SW480 (cell line): ENCODE data around the gene WDR90.
"Not testable (repeated sequence)": the region's sequence is repeated elsewhere in the genome, so short reads cannot be mapped to it uniquely, and the experiment has no call there.

Experiments
- DNase-seq: peaks from one replicate; pipeline ENCODE4 v3.0.0-alpha.2; 2016; ENCODE audit warnings: low spot score

The WDR90 gene

DNA sequence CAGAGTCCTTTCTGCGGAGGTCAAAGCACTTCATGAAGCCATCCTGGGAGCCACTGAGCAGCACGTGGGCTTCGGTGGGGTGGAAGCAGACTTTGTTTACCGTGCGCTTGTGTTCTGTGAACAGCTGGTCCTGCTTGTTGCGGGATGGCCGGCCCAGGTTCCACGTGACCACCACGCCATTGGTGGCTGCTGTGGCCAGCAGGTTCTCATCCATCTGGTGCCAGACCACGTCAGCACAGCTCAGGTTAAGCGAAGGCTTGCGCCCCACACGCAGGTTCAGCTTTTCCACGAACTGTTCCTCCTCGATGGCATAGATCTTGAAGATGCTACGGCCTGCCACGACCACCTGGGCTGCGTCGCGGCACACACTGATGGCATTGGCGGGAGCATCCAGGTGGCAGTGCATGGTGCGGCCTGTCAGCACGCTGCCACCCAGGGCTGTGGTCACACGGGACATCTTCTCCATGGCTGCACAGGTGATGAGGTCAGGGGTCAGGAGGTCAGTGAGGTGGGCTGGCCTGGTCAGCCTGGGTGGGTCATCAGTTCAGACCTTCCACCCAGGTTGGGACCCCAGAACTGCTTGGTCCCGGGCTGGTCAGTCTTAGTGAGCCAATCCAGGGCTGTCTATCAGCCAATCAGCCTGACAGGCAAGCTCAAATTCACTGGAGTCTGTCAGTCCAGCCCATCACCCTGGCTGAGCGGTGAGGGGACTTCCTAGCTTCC is 40.2 kb downstream of the WDR90 start:
- DNase-seq: no peak

GRCh38 chr16:691242-691641 is 42.1 kb downstream of the WDR90 start:
- not testable (repeated sequence) for DNase-seq

DNA sequence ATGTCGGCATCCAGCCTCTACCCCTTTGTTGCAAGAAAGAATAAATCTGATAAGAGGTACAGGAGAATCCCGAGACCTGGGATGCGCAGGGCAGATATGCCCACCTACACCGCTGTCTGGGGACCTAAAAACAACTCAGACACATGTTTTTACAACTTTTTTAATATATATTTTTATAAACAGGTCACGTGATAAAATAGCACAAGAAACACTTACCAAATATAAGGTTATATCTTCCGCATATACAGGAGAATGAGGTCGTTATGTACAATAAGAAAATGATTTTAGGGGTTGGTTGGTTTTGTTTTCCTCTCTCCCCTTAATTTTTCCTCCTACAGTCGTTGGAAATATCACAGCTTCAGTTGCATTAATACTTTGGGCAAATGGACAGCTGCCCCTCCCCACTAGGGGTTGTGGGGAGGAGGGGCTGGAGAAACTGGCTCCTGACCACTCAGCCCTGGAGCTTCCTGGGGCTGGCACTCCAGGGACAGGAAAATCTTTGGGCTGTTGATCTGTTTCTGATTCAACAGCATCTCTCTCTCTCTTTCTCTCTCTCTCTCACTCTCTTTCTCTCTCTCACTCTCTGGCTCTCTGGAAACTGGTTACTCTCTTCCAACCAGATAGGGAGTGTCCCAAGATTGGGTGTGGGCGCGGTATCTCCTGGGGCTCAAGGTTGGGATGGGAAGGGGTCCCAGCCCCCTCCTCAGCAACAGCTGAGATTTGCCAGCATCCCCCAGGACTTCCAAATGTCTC is 43.4 kb downstream of the WDR90 start:
- no peak for DNase-seq

GRCh38 chr16:693364-693763 is 44.2 kb downstream of the WDR90 start:
- DNase-seq: no peak

GRCh38 chr16:693766-694165 is 44.6 kb downstream of the WDR90 start:
- DNase-seq: no peak

DNA sequence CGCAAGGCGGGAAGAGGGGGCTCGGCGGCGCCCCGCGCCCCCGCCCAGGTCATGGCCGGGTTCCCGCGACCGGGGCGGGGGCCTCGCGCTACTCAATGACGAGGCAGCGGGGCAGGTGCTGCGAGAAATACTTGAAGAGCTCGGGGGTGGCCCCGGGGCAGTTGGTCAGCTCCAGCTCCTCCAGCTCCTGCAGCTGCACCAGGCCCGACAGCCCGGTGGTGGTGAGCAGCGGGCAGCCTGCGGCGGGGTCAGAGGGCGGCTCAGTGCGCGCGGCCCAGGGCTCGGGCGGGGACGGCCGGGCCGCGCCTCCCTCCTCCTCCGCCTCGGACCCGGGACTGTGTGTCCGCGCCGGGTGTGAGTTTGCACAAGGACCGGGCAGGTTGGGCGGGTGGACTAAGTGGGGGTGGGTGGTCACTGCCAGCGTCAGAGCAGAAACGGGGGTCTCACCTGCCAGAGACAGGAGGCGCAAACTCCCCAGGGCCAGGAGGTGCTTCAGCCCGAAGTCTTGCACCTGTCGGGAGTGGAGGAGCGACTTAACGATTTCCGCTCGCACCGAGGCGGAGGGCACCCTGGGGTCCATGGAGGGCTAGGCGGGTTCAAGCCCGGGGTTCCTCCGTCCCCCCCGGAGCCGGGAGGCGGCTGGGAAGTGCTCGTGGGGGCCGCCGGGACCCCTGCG is 45.2 kb downstream of the WDR90 start:
- DNase-seq: no peak

DNA sequence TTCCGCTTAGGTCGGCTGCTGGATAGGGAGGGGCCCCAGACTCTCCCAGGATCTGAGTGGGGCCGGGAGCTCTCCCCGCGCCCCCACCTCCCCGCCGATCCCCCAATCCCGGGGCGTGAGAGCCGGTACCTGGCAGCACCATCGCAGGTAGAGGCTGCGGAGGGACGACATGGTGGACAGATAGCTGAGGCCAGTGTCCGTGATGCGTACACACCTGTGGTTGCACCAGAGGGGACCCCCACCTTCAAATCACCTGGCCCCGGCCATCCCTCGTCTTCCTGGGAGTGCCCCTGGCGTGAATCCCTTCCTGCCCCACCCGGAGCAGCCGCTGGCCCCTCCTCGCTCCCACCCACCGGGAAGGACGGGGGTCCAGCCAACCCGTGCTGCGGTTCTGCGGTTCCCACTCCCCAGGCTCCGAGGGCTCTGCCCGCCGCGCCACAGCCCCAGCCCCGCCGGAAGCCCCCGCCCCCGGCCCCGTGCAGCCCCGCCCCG is 45.7 kb downstream of the WDR90 start:
- DNase-seq: no peak

DNA sequence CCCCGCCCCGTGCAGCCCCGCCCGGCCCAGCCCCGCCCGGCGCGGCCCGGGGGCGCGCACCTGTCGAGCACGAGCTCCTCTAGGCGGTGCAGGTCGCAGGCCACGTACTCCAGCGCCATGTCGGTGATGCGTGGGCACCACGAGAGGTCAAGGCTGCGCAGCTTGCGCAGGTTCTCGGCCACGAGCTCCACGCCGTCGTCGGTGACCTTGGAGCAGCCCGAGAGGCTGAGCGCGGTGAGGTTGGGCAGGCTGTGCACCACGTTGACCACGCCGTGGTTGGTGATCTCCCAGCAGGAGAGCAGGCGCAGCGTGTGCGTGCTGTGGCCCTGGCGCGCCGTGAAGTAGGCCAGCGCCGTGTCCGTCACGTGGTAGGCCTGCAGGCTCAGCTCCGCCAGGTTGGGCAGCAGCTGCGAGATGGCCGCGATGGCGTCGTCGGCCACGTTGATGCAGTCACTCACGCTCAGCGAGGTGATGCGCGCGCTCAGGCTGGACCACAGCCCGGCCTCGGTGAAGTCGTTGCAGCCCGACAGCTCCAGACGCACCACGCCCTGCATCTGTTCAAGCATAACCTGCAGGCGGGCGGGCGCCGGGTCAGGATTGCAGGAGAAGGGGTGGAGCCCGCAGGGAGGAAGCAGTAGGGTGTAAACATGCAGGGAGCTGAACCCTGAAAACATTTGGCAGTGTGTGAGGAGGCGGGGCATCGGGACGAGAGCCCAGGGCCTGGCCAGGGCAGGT is 46.4 kb downstream of the WDR90 start:
- peak; percentile 90 for DNase-seq

DNA sequence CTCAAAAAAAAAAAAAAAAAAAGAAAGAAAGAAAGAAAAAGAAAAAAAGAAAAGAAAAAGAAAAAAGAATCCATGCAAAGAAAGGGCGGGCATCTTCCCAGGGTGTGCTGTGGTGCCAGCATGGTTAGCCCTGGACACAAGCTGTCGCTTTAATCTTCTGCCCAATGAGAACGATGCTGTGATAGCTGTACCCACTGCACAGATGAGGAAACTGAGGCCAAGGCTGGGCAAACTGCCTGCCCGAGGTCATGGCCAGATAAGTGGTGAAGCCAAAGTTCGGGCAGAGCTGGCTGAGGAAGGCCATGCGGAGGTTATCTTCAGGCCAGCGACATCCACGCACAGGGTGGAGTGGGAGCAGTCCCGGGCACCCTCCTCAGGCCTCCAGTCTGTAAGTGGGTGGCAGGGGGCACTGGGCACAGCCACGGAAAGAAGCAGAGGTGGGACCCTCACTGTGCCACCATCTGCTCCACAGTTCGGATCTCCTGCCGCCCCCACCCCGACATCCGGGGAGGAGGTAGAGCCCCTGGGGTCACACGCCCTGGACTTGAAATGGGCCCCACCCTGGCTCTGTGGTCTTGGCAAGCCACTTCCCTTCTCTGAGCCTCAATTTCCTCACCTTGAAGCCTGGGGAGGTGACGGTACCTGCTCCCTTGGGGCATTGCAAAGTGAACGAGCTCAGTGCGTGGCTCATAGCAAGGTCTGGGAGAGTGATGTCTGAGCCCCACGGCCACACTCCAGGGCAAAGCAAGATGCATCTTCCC is 49.9 kb downstream of the WDR90 start:
- no peak for DNase-seq

DNA sequence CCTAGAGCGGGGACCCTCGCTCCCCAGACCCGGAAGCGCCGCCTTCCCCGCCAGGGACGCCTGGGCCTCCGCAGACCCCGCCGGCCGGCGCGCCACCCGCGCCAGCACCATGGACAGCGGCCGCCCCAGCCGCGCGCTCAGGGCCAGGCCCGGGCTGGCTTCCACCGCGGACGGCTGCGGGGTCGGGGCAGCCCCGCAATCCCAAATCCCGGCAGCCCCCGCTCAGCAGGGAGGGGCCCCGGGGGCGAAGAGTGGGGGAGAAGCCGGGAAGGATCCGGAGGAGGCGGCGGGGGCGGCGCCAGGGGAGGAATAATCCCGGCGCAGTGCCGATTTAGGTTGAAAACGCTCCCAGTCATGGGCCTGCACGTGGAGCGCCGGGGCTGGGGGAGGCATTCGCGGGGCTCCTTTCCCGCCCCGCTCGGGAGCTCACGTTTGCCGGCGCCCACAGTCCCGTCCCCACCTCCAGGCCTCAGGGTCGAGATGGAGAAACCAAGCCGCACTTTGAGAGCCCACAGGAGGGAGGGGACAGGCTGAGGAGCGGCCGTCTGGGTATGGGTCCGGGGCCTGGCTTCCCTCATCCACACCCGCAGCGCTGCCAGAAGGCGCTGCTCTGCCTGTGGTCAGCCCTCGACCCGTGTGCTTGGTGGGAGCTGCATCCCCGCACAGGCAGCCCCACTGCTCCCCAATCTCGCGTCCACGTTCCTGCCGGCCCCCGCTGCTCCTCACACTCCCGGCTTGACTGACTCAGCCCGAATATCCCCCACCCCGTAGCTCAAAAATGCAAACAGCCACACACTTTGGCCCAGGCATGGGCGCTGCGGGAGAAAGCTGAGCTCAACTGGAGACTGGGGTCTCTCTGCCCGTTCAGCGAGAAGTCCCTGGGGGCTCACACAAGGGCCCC is 51.8 kb downstream of the WDR90 start:
- no peak for DNase-seq

DNA sequence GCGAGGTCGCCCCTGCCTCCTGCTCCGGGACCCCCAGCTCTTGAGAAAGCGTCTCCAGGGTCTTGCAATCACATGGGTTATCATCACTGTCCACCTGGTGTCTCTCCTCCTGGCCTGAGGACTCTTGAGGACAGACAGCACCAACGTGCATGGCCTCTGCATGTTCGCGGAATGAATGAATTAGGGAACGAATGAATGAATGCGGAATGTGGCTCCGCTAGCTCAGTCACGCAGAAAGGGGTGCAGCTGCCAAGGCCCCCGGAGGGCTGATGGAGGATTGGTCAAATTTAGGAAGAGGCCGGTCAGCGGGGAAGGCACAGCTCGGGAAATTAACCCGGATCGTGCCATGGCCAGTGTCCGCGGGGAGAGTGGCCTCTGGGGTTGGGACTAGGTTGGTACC is 53.2 kb downstream of the WDR90 start:
- no peak for DNase-seq

GRCh38 chr16:703406-703805 is 54.2 kb downstream of the WDR90 start:
- DNase-seq: no peak

DNA sequence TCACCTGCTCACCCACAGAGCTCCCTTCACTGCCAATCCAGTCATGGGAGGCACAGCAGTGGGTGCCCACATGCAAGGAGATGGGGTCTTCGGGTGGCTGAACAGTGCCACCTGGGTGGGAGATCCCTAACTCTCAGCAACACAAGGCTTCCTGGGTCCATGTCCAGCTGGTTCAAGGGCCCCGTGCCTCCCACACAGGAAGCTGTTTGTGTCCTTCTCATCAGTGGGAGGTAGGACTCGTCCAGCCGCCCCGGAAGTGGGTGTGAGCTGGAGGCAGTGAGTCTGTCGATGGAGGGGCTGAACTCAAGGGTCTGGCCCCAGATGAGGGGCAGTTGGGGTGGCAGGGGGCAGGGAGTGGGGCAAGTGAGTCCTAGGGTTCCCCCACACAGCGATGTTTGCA is 54.9 kb downstream of the WDR90 start:
- no peak for DNase-seq

GRCh38 chr16:704552-705380 is 55.6 kb downstream of the WDR90 start:
- no peak for DNase-seq

- DNase-seq: no peak
Measured at GRCh38 chr16:705431-706188, 56.4 kb downstream of the WDR90 start, which contains the start of gene FBXL16. Gene FBXL16 (minus strand): TSS chr16:705801. CDS start chr16:697405, 8,396 bp downstream.

DNA sequence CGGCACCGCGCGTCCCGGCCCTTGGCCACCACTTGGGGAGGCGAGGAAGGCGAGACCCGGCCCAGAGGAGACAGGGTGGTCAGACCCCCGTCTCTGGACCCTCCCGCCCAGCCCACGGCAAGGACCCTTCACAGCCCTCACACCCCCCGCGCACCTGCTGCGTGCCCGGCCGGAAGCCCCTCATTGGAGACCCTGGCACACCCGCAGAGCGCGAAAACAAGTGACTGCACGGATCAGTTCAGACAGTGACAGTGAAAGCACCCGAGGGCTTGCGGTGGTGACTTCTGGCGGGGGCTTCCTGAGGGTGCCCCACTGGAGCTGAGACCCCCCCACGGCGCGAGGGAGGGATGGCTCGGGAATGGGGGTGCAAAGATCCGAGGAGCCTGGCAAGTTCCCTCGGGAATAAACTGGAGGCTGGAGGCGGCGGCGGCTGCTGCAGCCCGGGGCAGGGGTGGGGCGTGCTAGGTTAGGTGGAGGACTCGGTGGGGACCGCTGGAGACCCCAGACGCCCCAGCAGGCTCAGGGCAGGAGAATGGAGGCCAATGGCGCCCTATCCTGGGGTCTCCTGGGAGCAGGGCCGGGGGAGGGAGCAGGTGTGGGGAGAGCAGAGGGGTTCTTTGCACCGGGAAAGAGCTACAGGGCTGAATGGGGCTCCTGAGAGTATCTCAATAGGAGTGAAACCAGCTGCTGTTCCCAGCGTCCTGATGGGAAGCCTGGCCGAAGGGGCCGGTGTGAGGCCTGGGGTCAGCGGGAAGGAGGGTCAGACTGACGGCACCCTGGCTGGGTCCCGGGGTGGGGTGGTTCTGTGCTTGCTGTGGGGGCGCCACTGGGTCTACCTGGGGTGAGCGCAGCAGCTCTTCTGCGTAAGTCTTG is 57.3 kb downstream of the WDR90 start:
- no peak for DNase-seq

GRCh38 chr16:707062-707538 is 57.9 kb downstream of the WDR90 start:
- DNase-seq: peak; percentile 92
